ENCODE measurements around the gene CSF2. TPM values are rescaled to one million over a fixed set of nuclear protein-coding genes. Genes with fewer than 3 reads are reported as not detected.

Gene CSF2
- not detected for total RNA-seq

DNA sequence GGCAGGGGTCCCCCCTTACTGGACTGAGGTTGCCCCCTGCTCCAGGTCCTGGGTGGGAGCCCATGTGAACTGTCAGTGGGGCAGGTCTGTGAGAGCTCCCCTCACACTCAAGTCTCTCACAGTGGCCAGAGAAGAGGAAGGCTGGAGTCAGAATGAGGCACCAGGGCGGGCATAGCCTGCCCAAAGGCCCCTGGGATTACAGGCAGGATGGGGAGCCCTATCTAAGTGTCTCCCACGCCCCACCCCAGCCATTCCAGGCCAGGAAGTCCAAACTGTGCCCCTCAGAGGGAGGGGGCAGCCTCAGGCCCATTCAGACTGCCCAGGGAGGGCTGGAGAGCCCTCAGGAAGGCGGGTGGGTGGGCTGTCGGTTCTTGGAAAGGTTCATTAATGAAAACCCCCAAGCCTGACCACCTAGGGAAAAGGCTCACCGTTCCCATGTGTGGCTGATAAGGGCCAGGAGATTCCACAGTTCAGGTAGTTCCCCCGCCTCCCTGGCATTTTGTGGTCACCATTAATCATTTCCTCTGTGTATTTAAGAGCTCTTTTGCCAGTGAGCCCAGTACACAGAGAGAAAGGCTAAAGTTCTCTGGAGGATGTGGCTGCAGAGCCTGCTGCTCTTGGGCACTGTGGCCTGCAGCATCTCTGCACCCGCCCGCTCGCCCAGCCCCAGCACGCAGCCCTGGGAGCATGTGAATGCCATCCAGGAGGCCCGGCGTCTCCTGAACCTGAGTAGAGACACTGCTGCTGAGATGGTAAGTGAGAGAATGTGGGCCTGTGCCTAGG lies at the start of gene CSF2:
CSF2 (plus strand) TSS at position 559 of the 783 bp plus-strand sequence; CDS start at position 594, 35 bp downstream.
- intact Hi-C loops (cut with DNase I) = no loop called here
- Histone ChIP-seq H3K4me3 (no peak within 1 kb of the TSS), H3K27ac (no peak within 1 kb of the TSS), H3K27me3 (no peaks in the 10 kb centered on the region), H3K4me1 (no peaks in the 10 kb centered on the region), H3K9me3 (no peaks in the 10 kb centered on the region), H3K36me3 (no peaks in the 10 kb centered on the region)
- no peak for TF ChIP-seq POLR2A (IDR thresholded peaks at IDR 0.05)
- DNase-seq (ENCODE audit: extremely low spot score in 2 of 2) = no peak

DNA sequence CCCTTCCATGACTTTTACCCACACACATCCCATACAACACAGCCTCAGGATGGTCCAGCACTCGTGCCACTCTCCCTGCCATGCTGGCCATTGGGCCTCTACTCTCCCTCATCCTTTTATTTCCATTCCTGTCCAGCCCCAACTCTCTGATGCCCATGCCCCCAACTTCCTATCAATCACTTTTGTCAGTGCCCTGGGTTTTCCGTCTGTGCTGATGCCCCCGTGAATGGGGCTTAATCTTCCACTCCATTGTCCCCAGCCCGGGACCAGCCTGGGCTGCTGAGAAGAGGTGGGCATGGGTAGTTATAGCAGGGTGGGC lies 49.5 kb upstream of the CSF2 start:
- intact Hi-C loops (cut with DNase I) = no loop called here
- H3K9me3 ChIP-seq = no peaks in the 10 kb centered on the region
- no peaks in the 10 kb centered on the region for H3K27me3 ChIP-seq
- no peaks in the 10 kb centered on the region for H3K4me1 ChIP-seq
- no peak for DNase-seq (ENCODE audit: extremely low spot score in 2 of 2)
- TF ChIP-seq, protein P1, sequence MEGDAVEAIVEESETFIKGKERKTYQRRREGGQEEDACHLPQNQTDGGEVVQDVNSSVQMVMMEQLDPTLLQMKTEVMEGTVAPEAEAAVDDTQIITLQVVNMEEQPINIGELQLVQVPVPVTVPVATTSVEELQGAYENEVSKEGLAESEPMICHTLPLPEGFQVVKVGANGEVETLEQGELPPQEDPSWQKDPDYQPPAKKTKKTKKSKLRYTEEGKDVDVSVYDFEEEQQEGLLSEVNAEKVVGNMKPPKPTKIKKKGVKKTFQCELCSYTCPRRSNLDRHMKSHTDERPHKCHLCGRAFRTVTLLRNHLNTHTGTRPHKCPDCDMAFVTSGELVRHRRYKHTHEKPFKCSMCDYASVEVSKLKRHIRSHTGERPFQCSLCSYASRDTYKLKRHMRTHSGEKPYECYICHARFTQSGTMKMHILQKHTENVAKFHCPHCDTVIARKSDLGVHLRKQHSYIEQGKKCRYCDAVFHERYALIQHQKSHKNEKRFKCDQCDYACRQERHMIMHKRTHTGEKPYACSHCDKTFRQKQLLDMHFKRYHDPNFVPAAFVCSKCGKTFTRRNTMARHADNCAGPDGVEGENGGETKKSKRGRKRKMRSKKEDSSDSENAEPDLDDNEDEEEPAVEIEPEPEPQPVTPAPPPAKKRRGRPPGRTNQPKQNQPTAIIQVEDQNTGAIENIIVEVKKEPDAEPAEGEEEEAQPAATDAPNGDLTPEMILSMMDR (IDR thresholded peaks at IDR 0.05) = no peak
- TF ChIP-seq POLR2AphosphoS5 (IDR thresholded peaks at IDR 0.05; ENCODE audit: insufficient read depth in 1 of 2, low read depth in 1 of 2) (no peak), POLR2A (IDR thresholded peaks at IDR 0.05) (no peak)
- H3K36me3 ChIP-seq = no peaks in the 10 kb centered on the region
- H3K27ac ChIP-seq = no peak overlapping the region
- H3K4me3 ChIP-seq = no peak overlapping the region

DNA sequence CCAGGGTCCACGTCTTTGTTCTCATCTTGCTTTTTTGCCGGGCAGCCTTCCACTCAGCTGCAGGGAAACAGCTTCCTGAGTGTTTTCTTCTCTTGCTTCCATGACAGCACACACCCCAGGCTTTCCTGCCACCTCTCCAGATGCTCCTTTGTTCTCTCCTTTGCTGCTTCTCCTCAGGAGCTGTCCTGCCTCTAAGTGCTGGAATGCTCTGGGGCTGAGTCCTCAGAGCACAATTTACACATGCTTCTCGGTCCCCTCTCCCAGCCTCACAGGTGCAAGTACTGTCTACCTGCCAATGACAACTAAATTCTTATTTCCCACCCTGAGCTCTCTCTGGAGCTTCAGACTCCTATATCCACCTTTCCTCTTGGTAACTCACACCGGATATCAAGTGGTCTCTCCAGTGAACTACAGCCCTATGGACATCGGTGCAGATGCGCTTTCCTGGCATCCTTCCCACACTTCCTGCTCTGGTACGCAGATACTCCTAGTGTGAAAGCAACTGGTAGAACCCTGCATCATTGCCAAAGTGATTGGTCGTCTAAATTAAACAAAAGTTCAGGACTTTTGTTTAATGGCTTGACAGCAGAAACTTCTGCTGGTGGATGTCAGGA lies 48.7 kb upstream of the CSF2 start:
- no peak overlapping the region for H3K27ac ChIP-seq
- H3K4me3 ChIP-seq = no peak overlapping the region
- intact Hi-C loops (cut with DNase I) = no loop called here
- no peak for TF ChIP-seq POLR2A (IDR thresholded peaks at IDR 0.05)
- TF ChIP-seq, protein P1 (IDR thresholded peaks at IDR 0.05) = no peak
- TF ChIP-seq POLR2AphosphoS5 (IDR thresholded peaks at IDR 0.05; ENCODE audit: insufficient read depth in 1 of 2, low read depth in 1 of 2) = no peak
- H3K4me1 ChIP-seq = no peaks in the 10 kb centered on the region
- no peak for DNase-seq (ENCODE audit: extremely low spot score in 2 of 2)
- H3K9me3 ChIP-seq = no peaks in the 10 kb centered on the region
- no peaks in the 10 kb centered on the region for H3K27me3 ChIP-seq
- no peaks in the 10 kb centered on the region for H3K36me3 ChIP-seq

DNA sequence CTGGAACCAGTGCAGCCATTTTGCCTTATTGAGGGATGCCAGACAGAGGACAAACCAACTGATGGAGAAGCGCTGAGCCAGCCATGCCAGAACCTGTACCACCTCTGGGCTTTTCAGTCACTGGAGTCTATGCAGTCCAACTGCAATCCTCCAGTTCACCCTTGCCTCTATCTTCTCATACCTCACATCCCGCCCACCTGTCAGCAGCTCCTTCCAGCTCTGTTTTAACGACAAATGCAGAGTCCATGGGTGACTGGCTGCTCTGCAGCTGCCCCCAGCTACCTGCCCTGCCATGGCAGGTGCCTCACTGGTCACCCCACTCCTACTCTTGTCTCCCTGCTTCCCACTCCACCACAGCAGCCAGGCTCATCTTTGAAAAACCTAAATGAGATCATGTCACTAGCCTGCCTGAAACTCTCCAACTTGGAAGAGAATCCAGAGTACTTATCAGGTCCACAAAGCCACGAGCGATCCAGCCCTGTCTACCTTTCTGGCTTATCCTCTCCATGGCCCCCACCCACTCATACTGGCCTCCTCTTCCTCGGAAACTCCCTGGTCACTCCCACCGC lies 48.1 kb upstream of the CSF2 start:
- Histone ChIP-seq H3K4me1 (no peaks in the 10 kb centered on the region), H3K4me3 (no peak overlapping the region), H3K9me3 (no peaks in the 10 kb centered on the region), H3K27ac (no peak overlapping the region), H3K36me3 (no peaks in the 10 kb centered on the region), H3K27me3 (no peaks in the 10 kb centered on the region)
- intact Hi-C loops (cut with DNase I) = no loop called here
- no peak for DNase-seq (ENCODE audit: extremely low spot score in 2 of 2)
- no peak for TF ChIP-seq POLR2A (IDR thresholded peaks at IDR 0.05)

DNA sequence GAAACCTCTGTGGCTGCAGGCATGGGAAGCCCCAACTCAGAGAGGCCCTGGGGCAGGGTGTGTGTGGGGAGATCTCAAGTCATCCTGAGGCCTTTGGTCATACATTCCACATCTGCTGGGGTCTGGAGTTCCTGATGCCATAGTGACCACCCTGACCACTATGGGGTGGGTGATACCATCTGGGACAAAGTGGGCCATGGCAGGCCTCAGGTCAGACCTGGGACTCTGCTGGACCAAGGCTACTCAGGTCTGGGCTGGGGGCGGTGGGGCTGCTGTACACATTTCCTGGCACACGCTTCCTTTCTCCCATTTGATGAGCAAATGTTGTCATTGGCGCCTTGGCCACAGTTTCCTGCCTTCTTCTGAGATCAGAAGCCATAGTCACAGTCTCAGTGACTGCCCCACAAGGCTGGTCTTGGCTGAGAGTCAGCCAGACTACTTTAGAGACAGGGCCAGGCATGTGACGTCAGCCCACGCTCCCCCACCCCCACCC lies 47.0 kb upstream of the CSF2 start:
- TF ChIP-seq POLR2A (IDR thresholded peaks at IDR 0.05) = no peak
- TF ChIP-seq POLR2AphosphoS5 (IDR thresholded peaks at IDR 0.05; ENCODE audit: insufficient read depth in 1 of 2, low read depth in 1 of 2) = no peak
- TF ChIP-seq, protein P1 (IDR thresholded peaks at IDR 0.05) = no peak
- H3K4me3 ChIP-seq = no peak overlapping the region
- intact Hi-C loops (cut with DNase I) = no loop called here
- no peaks in the 10 kb centered on the region for H3K27me3 ChIP-seq
- no peak overlapping the region for H3K27ac ChIP-seq
- H3K9me3 ChIP-seq = no peaks in the 10 kb centered on the region
- no peaks in the 10 kb centered on the region for H3K4me1 ChIP-seq
- H3K36me3 ChIP-seq = no peaks in the 10 kb centered on the region
- no peak for DNase-seq (ENCODE audit: extremely low spot score in 2 of 2)

DNA sequence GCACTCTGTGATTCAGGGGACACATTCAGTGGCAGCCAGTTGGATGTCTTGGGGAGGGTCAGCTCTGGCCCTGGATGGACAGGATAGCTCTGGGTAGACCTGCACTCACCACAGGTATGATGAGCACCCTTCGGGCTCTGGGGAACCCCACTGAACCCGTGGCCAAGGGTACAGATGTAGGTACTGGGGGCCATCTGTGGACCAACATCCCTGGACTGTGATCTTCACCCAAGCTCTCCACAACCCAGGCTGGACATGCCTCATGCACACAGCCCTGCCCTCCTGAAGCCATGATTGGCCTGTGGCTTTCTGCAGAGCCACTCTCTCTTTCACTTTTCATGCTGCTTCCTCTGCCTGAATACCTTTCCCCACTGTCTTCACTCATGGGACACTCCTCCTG lies 46.6 kb upstream of the CSF2 start:
- no peak for DNase-seq (ENCODE audit: extremely low spot score in 2 of 2)
- intact Hi-C loops (cut with DNase I) = no loop called here
- Histone ChIP-seq H3K27ac (no peak overlapping the region), H3K27me3 (no peaks in the 10 kb centered on the region), H3K9me3 (no peaks in the 10 kb centered on the region), H3K36me3 (no peaks in the 10 kb centered on the region), H3K4me3 (no peak overlapping the region), H3K4me1 (no peaks in the 10 kb centered on the region)
- TF ChIP-seq POLR2A (IDR thresholded peaks at IDR 0.05) (no peak), POLR2AphosphoS5 (IDR thresholded peaks at IDR 0.05; ENCODE audit: insufficient read depth in 1 of 2, low read depth in 1 of 2) (no peak)
- TF ChIP-seq, protein P1 (IDR thresholded peaks at IDR 0.05) = no peak
